Measurements from ENCODE around the gene RNF220.

DNA sequence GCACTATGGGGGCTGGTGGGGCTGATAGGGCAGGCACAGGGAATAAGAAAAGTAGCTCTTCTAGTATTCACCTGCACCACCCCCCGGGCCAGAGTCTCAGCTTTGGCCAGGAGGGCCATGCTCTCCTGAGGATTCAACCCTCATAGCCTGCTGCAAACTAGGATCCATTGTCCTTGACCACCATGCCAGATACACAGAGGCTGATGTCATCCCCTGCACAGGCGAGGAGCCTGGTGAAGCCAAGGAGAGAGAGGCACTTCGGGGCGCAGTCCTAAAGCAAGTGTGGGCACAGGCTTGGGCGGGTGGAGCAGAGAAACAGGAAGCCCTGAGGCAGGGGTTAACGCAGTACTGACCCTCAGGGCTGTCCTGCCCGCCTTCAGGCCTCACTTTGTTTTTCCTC is 239.8 kb downstream of the RNF220 start:
- TF ChIP-seq POLR2A (IDR thresholded peaks at IDR 0.05): no peak
- TF ChIP-seq, protein P1, sequence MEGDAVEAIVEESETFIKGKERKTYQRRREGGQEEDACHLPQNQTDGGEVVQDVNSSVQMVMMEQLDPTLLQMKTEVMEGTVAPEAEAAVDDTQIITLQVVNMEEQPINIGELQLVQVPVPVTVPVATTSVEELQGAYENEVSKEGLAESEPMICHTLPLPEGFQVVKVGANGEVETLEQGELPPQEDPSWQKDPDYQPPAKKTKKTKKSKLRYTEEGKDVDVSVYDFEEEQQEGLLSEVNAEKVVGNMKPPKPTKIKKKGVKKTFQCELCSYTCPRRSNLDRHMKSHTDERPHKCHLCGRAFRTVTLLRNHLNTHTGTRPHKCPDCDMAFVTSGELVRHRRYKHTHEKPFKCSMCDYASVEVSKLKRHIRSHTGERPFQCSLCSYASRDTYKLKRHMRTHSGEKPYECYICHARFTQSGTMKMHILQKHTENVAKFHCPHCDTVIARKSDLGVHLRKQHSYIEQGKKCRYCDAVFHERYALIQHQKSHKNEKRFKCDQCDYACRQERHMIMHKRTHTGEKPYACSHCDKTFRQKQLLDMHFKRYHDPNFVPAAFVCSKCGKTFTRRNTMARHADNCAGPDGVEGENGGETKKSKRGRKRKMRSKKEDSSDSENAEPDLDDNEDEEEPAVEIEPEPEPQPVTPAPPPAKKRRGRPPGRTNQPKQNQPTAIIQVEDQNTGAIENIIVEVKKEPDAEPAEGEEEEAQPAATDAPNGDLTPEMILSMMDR (IDR thresholded peaks at IDR 0.05): no peak
